Osteoblast (primary cell): ENCODE results near the gene OXSR1. TPM values are rescaled to one million over a fixed set of nuclear protein-coding genes. Genes with fewer than 3 reads are reported as not detected.
"Not testable (repeated sequence)": the region's sequence is repeated elsewhere in the genome, so short reads cannot be mapped to it uniquely, and the experiment has no call there.

Experiments
- DNase-seq: peaks from one replicate; pipeline ENCODE4 v3.0.0; 2011; ENCODE audit warnings: low spot score, mixed read lengths; ENCODE audit not compliant: insufficient read length; ENCODE audit errors: missing footprints
- H2AFZ ChIP-seq: 2 replicates; pipeline ENCODE4 v1.6.0; 2011; ENCODE audit warnings: mild to moderate bottlenecking, low read length
- H3K27ac ChIP-seq: 2 replicates; pipeline ENCODE4 v1.5.1; 2011; ENCODE audit warnings: mild to moderate bottlenecking, low read depth, low read length, moderate library complexity
- H3K27me3 ChIP-seq: 2 replicates; pipeline ENCODE4 v1.6.0; 2012; ENCODE audit warnings: mild to moderate bottlenecking, control low read depth, inconsistent platforms, low read length, moderate library complexity; ENCODE audit not compliant: insufficient read depth
- H3K36me3 ChIP-seq: 2 replicates; pipeline ENCODE4 v1.5.1; 2011; ENCODE audit warnings: mild to moderate bottlenecking, low read length, control low read depth, moderate library complexity; ENCODE audit not compliant: insufficient read depth
- H3K4me1 ChIP-seq: 2 replicates; pipeline ENCODE4 v1.5.1; 2011; ENCODE audit warnings: mild to moderate bottlenecking, low read length, control low read depth, moderate library complexity; ENCODE audit not compliant: insufficient read depth
- H3K4me2 ChIP-seq: 2 replicates; pipeline ENCODE4 v1.6.0; 2011; ENCODE audit warnings: mild to moderate bottlenecking, low read length; ENCODE audit not compliant: insufficient read depth
- H3K4me3 ChIP-seq: fragments of 200-600 bp; sonication (generic); 3 replicates; pipeline ENCODE4 v1.5.1; 2012; ENCODE audit warnings: mild to moderate bottlenecking, low read length, inconsistent platforms; ENCODE audit not compliant: insufficient read depth
- H3K79me2 ChIP-seq: 2 replicates; pipeline ENCODE4 v1.6.0; 2012; ENCODE audit warnings: mild to moderate bottlenecking, low read length, control low read depth, inconsistent platforms; ENCODE audit not compliant: insufficient read depth
- H3K9me3 ChIP-seq: 2 replicates; pipeline ENCODE4 v1.5.1; 2011; ENCODE audit warnings: low read depth, low read length, control low read depth
- H4K20me1 ChIP-seq: 2 replicates; pipeline ENCODE4 v1.6.0; 2012; ENCODE audit warnings: mild to moderate bottlenecking, low read length, control low read depth; ENCODE audit not compliant: insufficient read depth
- total RNA-seq: library from RNA; depleted of rRNA; stranded (reverse); fragments of >200 nt; gene quantifications from 2 replicates; pipeline ENCODE4 v1.2.3, GENCODE V29; 2012
- TF ChIP-seq, protein P1 (sequence below): IDR thresholded peaks from 2 replicates; pipeline ENCODE4 v1.5.1; 2011; ENCODE audit warnings: mild to moderate bottlenecking, low read depth, low read length, moderate library complexity; ENCODE audit errors: extremely low read depth

OXSR1 gene
- total RNA-seq, 1 donor: 50.3 TPM

DNA sequence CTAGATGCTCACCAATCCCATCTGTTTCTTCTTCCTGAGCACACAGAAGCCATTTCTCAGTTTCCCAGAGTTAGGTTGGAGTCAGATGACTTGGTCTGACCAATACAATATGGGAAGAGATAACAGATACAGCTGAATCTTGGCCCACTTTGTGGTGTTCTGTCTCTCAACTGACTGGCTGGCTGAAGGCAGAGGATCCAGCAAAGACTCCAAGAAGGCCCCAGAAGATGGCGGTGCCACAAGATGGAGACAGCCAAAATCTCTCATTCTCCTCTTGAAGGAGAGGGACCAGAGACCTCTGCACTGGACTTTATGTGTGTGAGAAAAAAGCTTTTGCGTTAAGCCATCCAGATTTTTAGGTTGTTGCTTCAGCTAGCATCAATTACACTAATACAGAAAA lies 8.2 kb upstream of the OXSR1 start:
- no peaks in the 10 kb centered on the region for H3K36me3 ChIP-seq
- no peak overlapping the region for H3K4me2 ChIP-seq
- no peak overlapping the region for H3K4me3 ChIP-seq
- H3K27me3 ChIP-seq: no peaks in the 10 kb centered on the region
- H4K20me1 ChIP-seq: no peaks in the 10 kb centered on the region
- DNase-seq: no peak
- H2AFZ ChIP-seq: no peak overlapping the region
- TF ChIP-seq, protein P1, sequence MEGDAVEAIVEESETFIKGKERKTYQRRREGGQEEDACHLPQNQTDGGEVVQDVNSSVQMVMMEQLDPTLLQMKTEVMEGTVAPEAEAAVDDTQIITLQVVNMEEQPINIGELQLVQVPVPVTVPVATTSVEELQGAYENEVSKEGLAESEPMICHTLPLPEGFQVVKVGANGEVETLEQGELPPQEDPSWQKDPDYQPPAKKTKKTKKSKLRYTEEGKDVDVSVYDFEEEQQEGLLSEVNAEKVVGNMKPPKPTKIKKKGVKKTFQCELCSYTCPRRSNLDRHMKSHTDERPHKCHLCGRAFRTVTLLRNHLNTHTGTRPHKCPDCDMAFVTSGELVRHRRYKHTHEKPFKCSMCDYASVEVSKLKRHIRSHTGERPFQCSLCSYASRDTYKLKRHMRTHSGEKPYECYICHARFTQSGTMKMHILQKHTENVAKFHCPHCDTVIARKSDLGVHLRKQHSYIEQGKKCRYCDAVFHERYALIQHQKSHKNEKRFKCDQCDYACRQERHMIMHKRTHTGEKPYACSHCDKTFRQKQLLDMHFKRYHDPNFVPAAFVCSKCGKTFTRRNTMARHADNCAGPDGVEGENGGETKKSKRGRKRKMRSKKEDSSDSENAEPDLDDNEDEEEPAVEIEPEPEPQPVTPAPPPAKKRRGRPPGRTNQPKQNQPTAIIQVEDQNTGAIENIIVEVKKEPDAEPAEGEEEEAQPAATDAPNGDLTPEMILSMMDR: no peak
- H3K9me3 ChIP-seq: no peaks in the 10 kb centered on the region
- H3K27ac ChIP-seq: no peak overlapping the region
- H3K79me2 ChIP-seq: no peaks in the 10 kb centered on the region
- peaks cover 9% of the 10 kb centered on the region for H3K4me1 ChIP-seq

DNA sequence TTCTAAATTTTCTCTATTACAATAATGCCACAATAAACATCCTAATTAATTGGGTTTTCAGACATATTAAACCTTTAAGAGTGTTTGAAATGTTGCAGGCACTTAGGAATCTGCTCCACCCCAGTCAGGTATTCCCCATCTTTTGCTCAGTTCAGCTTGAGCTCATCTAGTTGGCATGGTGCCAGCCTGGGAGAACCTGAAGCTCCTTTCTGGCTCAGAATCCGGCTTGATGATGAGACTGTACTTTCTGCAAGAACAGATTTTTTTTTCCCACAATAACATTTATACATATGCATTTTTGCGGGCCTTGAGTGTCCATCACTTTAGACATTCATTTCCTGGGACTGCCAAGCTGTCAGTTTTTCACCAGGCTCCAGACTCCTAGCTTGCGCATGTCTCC lies 7.7 kb upstream of the OXSR1 start:
- no peaks in the 10 kb centered on the region for H3K27me3 ChIP-seq
- TF ChIP-seq, protein P1: no peak
- H3K4me3 ChIP-seq: no peak overlapping the region
- no peaks in the 10 kb centered on the region for H4K20me1 ChIP-seq
- peaks cover 9% of the 10 kb centered on the region for H3K4me1 ChIP-seq
- no peak overlapping the region for H3K27ac ChIP-seq
- H2AFZ ChIP-seq: no peak overlapping the region
- no peak overlapping the region for H3K4me2 ChIP-seq
- no peaks in the 10 kb centered on the region for H3K9me3 ChIP-seq
- no peaks in the 10 kb centered on the region for H3K79me2 ChIP-seq
- H3K36me3 ChIP-seq: no peaks in the 10 kb centered on the region
- DNase-seq: no peak

- Histone ChIP-seq H3K36me3 (no peaks in the 10 kb centered on the region), H3K27me3 (no peaks in the 10 kb centered on the region), H3K4me1 (peaks cover 9% of the 10 kb centered on the region), H4K20me1 (no peaks in the 10 kb centered on the region), H3K4me3 (no peak overlapping the region), H3K4me2 (no peak overlapping the region), H3K9me3 (no peaks in the 10 kb centered on the region), H3K27ac (no peak overlapping the region), H3K79me2 (no peaks in the 10 kb centered on the region), H2AFZ (no peak overlapping the region)
- DNase-seq: no peak
- TF ChIP-seq, protein P1: no peak
Measured at GRCh38 chr3:38158472-38158871, 6.9 kb upstream of the OXSR1 start.

DNA sequence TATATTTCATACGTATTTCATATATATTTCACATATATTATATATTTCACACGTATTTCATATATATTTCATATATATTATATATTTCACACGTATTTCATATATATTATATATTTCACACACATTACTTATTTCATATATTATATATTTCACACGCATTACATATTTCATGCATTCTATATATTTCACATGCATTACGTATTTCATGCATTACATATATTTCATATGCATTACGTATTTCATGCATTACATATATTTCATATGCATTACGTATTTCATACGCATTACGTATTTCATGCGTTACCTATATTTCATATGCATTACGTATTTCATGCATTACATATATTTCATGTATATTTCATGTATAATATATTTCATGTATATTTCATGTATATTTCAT lies 4.6 kb upstream of the OXSR1 start:
- not testable (repeated sequence) for H3K9me3 ChIP-seq, H3K79me2 ChIP-seq, DNase-seq, H3K27me3 ChIP-seq, H3K4me2 ChIP-seq, H3K4me1 ChIP-seq, H2AFZ ChIP-seq, H3K36me3 ChIP-seq, H3K27ac ChIP-seq, H4K20me1 ChIP-seq, H3K4me3 ChIP-seq
